Measurements from ENCODE around the gene PHB1. TPM values are rescaled to one million over a fixed set of nuclear protein-coding genes. Genes with fewer than 3 reads are reported as not detected.

Gene PHB1
- total and polyA plus RNA-seq, 2 of the 8 experiments (the other 6 are each of a cell fraction or from before 2014, with no cell fraction given), result 386 to 597 TPM

DNA sequence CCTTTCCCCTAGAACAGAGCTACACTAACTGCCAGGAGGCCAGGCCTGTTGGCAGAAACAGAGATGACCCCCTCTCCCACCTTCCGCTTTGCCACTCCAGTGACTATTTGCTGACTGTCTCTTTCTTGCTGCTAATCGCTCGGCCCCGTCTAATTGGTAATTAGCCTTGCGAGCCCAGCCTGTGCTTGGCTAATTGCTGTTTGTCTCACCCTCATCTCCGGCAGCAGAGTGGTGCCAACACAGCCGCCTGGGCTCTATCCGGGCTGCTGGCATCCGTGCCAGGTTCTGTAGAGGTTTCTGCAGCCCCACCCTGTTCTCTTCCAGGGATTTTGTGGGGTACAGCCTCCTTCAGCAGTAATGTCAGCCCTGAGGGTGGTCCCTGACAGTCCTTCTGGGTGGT, 27.4 kb upstream of the PHB1 start:
- Histone ChIP-seq H2BK120ac (replicated peaks; ENCODE audit: low read depth, low read length) (no peak overlapping the region), H4K91ac (replicated peaks; ENCODE audit: insufficient read length, low read length) (no peak overlapping the region), H3K4me3 (ENCODE audit: extremely low read depth in 1 of 4, insufficient read depth in 2 of 4, low read depth in 3 of 4, low read length in 4 of 4) (no peak overlapping the region), H3K27ac (ENCODE audit: low read depth, low read length) (no peak overlapping the region), H3K27me3 (replicated peaks in 1 of 4; ENCODE audit: control insufficient read depth in 3 of 4, extremely low read depth in 1 of 4, insufficient read depth in 3 of 4, low read length in 3 of 4) (peaks cover 0 to 12% (median 4%) of the 10 kb centered on the region in 4 experiments; a peak in 3 of 7 replicates), H2AK5ac (ENCODE audit: low read depth, low read length) (no peak overlapping the region), H2BK15ac (ENCODE audit: low read length) (no peak overlapping the region), H4K8ac (ENCODE audit: extremely low read depth, insufficient read depth, low read length) (no peak overlapping the region), H3K9me3 (ENCODE audit: insufficient read depth in 2 of 2, low read depth in 1 of 2, low read length in 1 of 2) (no peaks in the 10 kb centered on the region), H3K18ac (ENCODE audit: extremely low read depth, low read length) (no peak overlapping the region), H2BK20ac (ENCODE audit: low read length) (no peak overlapping the region), H3K4me1 (replicated peaks in 1 of 4; ENCODE audit: control insufficient read depth in 3 of 4, insufficient read depth in 4 of 4, low read length in 3 of 4) (peaks cover 0 to 17% (median 11%) of the 10 kb centered on the region in 4 experiments; a peak in 6 of 7 replicates), H3K79me2 (ENCODE audit: control insufficient read depth in 1 of 2, insufficient read depth in 2 of 2, low read length in 2 of 2) (no peaks in the 10 kb centered on the region), H3K9ac (replicated peaks in 1 of 4; ENCODE audit: extremely low read depth in 1 of 4, low read depth in 3 of 4, low read length in 3 of 4) (no peak overlapping the region), H3K23me2 (ENCODE audit: low read depth, low read length) (peaks cover 7% of the 10 kb centered on the region; the same call in 1 of the 2 replicates), H2BK12ac (ENCODE audit: low read depth, low read length) (no peak overlapping the region), H2AFZ (ENCODE audit: low read length) (no peak overlapping the region), H3K79me1 (ENCODE audit: low read depth, low read length) (no peaks in the 10 kb centered on the region), H4K20me1 (replicated peaks in 1 of 2; ENCODE audit: control insufficient read depth in 1 of 2, insufficient read depth in 2 of 2, low read length in 2 of 2) (no peaks in the 10 kb centered on the region), H3K23ac (ENCODE audit: insufficient read length) (no peak overlapping the region), H4K5ac (ENCODE audit: insufficient read length, low read depth, low read length) (no peak overlapping the region), H2BK5ac (ENCODE audit: low read depth, low read length) (no peak overlapping the region), H3K36me3 (ENCODE audit: control insufficient read depth in 2 of 4, insufficient read depth in 4 of 4, low read length in 3 of 4) (no peaks in the 10 kb centered on the region), H3K56ac (replicated peaks; ENCODE audit: insufficient read length, low read depth, low read length) (no peak overlapping the region), H3K4ac (replicated peaks; ENCODE audit: insufficient read length, low read depth, low read length) (no peak overlapping the region), H3K4me2 (ENCODE audit: insufficient read depth in 1 of 2, low read depth in 2 of 2, low read length in 2 of 2) (no peak overlapping the region), H3K14ac (ENCODE audit: insufficient read length) (no peak overlapping the region)
- POLR2A ChIA-PET (ENCODE audit: partially characterized antibody), result interaction anchor here (0.6 to 3.2 kb wide), 3 partner anchors 12 to 54 kb away, joined by 3 to 10 read pairs (median 3); partner anchors contain the start of gene NGFR
- CTCF ChIA-PET (ENCODE audit: partially characterized antibody), result interaction anchor here (1.0 to 2.8 kb wide), 6 partner anchors 8 to 115 kb away, joined by 3 to 13 read pairs (median 3); partner anchors contain the start of gene NGFR
- 97% methylated on average over 9 of the region's 9 CpGs; no CpG with 5 or more reads in 1 of the 2 experiments for WGBS, 2 experiments (ENCODE audit: extremely low coverage in 1 of 2, insufficient coverage in 1 of 2, insufficient read length in 1 of 2, insufficient replicate concordance in 2 of 2, low coverage in 1 of 2, low lambda C conversion rate in 2 of 2, missing lambda C conversion rate in 1 of 2)
- no peak for DNase-seq (ENCODE audit: low read depth in 1 of 2, low spot score in 2 of 2)
- TF ChIP-seq KDM1A (IDR thresholded peaks at IDR 0.05; ENCODE audit: borderline replicate concordance, low read length), result no peak
- TF ChIP-seq POU5F1 (IDR thresholded peaks at IDR 0.05; ENCODE audit: low read depth, low read length), result no peak
- TF ChIP-seq TCF12 (IDR thresholded peaks at IDR 0.05; ENCODE audit: low read depth, low read length), result no peak
- no peak for TF ChIP-seq SP2 (IDR thresholded peaks at IDR 0.05; ENCODE audit: low read length)
- TF ChIP-seq, protein P1, sequence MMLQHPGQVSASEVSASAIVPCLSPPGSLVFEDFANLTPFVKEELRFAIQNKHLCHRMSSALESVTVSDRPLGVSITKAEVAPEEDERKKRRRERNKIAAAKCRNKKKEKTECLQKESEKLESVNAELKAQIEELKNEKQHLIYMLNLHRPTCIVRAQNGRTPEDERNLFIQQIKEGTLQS (IDR thresholded peaks at IDR 0.05; ENCODE audit: insufficient read depth, low read depth, low read length), result no peak
- no peak for FAIRE-seq
